SU-DHL-6 (cell line): ENCODE data around the gene STK11.
A peak's percentile ranks its signal among the peaks of the same experiment; 100 is the strongest.

Experiments used
- H2AFZ ChIP-seq: fragments of 200-600 bp; sonication (generic); 2 replicates; pipeline ENCODE4 v1.6.1; 2014; ENCODE audit warnings: low read depth, mild to moderate bottlenecking, moderate library complexity, mixed read lengths, antibody characterized with exemption, low read length; ENCODE audit not compliant: severe bottlenecking
- H3F3A ChIP-seq: fragments of 200-600 bp; shearing (Covaris generic); 2 replicates; pipeline ENCODE4 v1.6.0; 2016; ENCODE audit warnings: antibody characterized with exemption, mild to moderate bottlenecking; ENCODE audit not compliant: insufficient read depth
- H3K27ac ChIP-seq: fragments of 200-600 bp; sonication (generic); 2 replicates; pipeline ENCODE4 v1.5.1; 2016; ENCODE audit warnings: low read depth, mild to moderate bottlenecking, low read length, moderate library complexity, mixed read lengths
- H3K27me3 ChIP-seq: fragments of 200-600 bp; sonication (generic), shearing (Covaris generic); 2 replicates; pipeline ENCODE4 v1.6.0; 2014; ENCODE audit warnings: mild to moderate bottlenecking, low read length
- H3K36me3 ChIP-seq: fragments of 200-600 bp; sonication (generic); 2 replicates; pipeline ENCODE4 v1.6.1; 2014; ENCODE audit warnings: mild to moderate bottlenecking, low read length, mixed read lengths
- H3K4me2 ChIP-seq: fragments of 300-600, 200-600 bp; shearing (Covaris generic), sonication (generic); 2 replicates; pipeline ENCODE4 v1.6.0; 2014; ENCODE audit warnings: low read length, low read depth, mild to moderate bottlenecking; ENCODE audit not compliant: poor library complexity, severe bottlenecking
- H3K4me3 ChIP-seq: fragments of 200-600 bp; sonication (generic); 2 replicates; pipeline ENCODE4 v1.5.1; 2014; ENCODE audit warnings: antibody characterized with exemption, low read length, mild to moderate bottlenecking, mixed read lengths; ENCODE audit not compliant: insufficient read depth, poor library complexity, severe bottlenecking
- H3K79me2 ChIP-seq: fragments of 200-600 bp; sonication (generic); 2 replicates; pipeline ENCODE4 v1.6.1; 2014; ENCODE audit warnings: mild to moderate bottlenecking, low read length, moderate library complexity; ENCODE audit not compliant: insufficient read depth
- H3K9ac ChIP-seq: fragments of 200-600 bp; sonication (generic); 2 replicates; pipeline ENCODE4 v1.7.0; 2014; ENCODE audit warnings: mild to moderate bottlenecking, low read length
- H3K9me2 ChIP-seq: fragments of 200-600 bp; sonication (generic); replicated peaks from 2 replicates; pipeline ENCODE4 v1.6.1; 2014; ENCODE audit warnings: low read length; ENCODE audit not compliant: insufficient read depth
- H3K9me3 ChIP-seq: fragments of 200-600 bp; sonication (generic); 2 replicates; pipeline ENCODE4 v1.6.1; 2014; ENCODE audit warnings: low read length, mixed read lengths; ENCODE audit not compliant: insufficient read depth
- H4K20me1 ChIP-seq: fragments of 200-600 bp; sonication (generic); 2 replicates; pipeline ENCODE4 v1.6.1; 2014; ENCODE audit warnings: low read depth, mild to moderate bottlenecking, antibody characterized with exemption, low read length, moderate library complexity, mixed read lengths
- EZH2phosphoT487 ChIP-seq: fragments of 200-600 bp; sonication (generic), shearing (Covaris generic); conservative IDR thresholded peaks from 2 replicates; pipeline ENCODE4 v1.6.1; 2018; ENCODE audit warnings: mild to moderate bottlenecking, antibody characterized with exemption, low read length, moderate library complexity, mixed read lengths
- TF ChIP-seq, protein P1 (sequence below): fragments of 200-600 bp; sonication (generic); IDR thresholded peaks from one replicate; pipeline ENCODE4 v1.5.1; 2017; ENCODE audit warnings: antibody characterized with exemption, mild to moderate bottlenecking, low read length, moderate library complexity; ENCODE audit not compliant: insufficient read depth, poor library complexity, severe bottlenecking

Gene STK11

DNA sequence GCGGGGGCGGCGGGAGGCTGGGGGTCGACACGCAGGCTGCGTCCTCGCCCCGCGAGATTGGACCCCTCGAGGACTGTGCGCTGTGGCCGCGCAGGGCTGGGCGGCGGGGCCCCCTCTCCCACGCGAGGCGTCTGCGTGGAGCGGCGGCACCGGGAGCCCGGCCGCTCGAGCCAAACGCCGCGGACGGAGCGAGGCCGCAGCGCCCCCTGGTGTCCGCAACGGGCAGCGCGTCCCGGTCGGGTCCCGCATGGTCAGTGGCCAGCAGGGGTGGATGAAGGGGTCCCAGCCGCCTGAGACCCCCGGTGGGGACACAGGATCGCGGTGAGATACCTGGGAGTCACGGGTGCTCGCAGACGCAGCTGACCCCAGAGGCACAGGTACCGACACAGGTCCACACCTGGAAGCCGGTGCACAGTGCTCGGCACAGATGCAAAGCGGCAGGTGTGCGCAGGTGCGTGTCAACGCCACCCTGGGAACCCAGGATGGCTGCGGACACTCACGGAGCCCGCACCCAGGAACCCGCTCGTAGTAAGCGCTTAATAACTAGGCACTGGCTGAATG is 61.4 kb downstream of the STK11 start:
- Histone ChIP-seq H3K27ac (peak overlapping the region; percentile 86), H2AFZ (no peak overlapping the region)
- TF ChIP-seq, protein P1, sequence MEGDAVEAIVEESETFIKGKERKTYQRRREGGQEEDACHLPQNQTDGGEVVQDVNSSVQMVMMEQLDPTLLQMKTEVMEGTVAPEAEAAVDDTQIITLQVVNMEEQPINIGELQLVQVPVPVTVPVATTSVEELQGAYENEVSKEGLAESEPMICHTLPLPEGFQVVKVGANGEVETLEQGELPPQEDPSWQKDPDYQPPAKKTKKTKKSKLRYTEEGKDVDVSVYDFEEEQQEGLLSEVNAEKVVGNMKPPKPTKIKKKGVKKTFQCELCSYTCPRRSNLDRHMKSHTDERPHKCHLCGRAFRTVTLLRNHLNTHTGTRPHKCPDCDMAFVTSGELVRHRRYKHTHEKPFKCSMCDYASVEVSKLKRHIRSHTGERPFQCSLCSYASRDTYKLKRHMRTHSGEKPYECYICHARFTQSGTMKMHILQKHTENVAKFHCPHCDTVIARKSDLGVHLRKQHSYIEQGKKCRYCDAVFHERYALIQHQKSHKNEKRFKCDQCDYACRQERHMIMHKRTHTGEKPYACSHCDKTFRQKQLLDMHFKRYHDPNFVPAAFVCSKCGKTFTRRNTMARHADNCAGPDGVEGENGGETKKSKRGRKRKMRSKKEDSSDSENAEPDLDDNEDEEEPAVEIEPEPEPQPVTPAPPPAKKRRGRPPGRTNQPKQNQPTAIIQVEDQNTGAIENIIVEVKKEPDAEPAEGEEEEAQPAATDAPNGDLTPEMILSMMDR: peak; percentile 96
- no peak for TF ChIP-seq EZH2phosphoT487

DNA sequence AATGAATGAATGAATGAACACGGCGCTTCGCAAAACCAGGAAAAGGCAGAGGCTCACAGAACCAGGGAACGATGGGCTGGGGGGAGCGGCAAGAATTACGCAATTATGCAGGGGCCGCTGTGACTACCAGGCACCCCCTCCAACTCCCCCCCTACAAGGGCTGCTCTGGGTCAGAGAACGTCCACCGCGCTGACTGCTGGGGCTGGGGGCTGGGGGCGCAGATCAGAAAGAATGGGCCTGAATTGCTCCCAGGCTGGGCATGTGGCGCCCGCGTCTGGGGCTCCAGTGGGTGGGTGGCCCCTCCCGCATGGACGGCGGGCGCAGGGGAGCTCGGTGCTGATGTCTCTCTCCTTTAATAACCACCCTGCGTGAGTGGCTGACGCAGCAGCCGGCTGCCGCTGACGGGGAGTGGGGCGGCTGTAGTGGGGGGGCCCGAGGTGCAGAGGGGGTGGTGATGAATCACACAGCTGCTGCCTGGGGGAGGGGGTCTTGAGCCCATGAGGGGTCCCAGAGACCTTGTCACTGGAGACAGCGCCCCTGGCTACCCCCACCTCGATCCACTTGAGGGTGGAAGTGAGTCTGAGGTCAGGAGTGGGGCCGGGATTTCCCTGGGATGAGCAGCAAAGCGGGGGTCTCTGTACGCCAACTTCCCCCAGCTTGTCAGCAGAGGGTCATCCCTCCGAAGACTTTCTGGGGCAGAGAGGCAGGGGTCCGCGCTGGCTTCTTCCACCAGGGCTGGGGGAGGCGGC is 62.1 kb downstream of the STK11 start:
- Histone ChIP-seq H3K27ac (no peak overlapping the region), H3F3A (peaks cover 62% of the 10 kb centered on the region)

More for the DNA sequence above, 61.4 kb downstream of the STK11 start:
- Histone ChIP-seq H3K9me2 (no peaks in the 10 kb centered on the region), H3K9me3 (no peaks in the 10 kb centered on the region), H3K4me3 (peak overlapping the region; percentile 41), H3F3A (peaks cover 60% of the 10 kb centered on the region), H3K79me2 (peaks cover 21% of the 10 kb centered on the region), H4K20me1 (no peaks in the 10 kb centered on the region; the same call in 1 of the 2 replicates), H3K36me3 (no peaks in the 10 kb centered on the region; the same call in 1 of the 2 replicates), H3K9ac (peak overlapping the region; percentile 46; the same call in 1 of the 2 replicates), H3K27me3 (no peaks in the 10 kb centered on the region), H3K4me2 (peak overlapping the region; percentile 62)

DNA sequence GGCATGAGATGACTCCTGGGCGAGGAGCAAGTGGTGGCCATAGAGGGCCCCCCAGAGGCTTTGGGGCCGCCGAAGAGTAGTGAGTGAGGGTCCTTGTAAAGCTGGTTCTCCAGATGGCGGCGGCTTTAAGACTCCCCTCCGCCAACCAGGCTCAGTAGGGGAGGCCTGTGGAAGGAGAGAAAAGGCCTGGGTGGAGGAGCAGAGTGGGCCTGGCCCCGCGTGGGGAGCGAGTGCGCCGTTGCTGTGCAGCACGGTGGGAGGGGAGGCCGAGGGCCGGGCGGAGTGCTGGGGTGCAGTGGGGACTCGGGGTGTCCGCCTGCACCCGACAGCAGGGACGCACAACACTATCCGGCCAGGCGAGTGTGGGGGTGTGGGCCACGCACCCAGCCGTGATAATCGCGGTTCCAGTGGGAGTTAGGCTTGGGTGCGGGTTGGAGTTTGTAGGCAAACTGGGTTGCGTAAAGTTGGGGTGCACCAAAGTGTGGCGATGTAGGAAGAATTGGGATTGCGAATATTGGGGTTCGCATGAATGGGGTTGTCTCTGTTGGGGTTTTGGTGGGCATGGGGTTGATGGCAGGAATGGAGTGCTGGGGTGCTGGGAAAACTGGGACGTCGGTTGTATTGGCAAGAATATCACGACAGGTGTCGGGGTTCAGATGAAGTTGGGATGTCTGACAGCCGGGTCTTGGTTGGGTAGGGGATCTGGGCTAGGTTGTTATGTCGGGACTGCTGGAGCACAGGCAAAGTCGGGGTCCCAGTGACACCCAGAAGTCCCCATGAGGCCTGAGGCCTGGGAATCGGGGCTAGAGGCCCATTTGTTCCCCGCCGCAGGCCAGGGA is 62.9 kb downstream of the STK11 start:
- no peak overlapping the region for H3K9ac ChIP-seq
- no peaks in the 10 kb centered on the region for H3K9me3 ChIP-seq
- H3K27ac ChIP-seq: no peak overlapping the region
- H4K20me1 ChIP-seq: no peaks in the 10 kb centered on the region; the same call in 1 of the 2 replicates
- H3K79me2 ChIP-seq: peaks cover 21% of the 10 kb centered on the region
- peaks cover 62% of the 10 kb centered on the region for H3F3A ChIP-seq
- TF ChIP-seq EZH2phosphoT487: no peak
- TF ChIP-seq, protein P1: no peak
- H2AFZ ChIP-seq: no peak overlapping the region
- no peaks in the 10 kb centered on the region for H3K9me2 ChIP-seq
- H3K36me3 ChIP-seq: peaks cover 6% of the 10 kb centered on the region
- H3K27me3 ChIP-seq: no peaks in the 10 kb centered on the region
- peak overlapping the region; percentile 41 for H3K4me2 ChIP-seq
- no peak overlapping the region for H3K4me3 ChIP-seq

More for the DNA sequence above, 62.1 kb downstream of the STK11 start:
- Histone ChIP-seq H3K9me3 (no peaks in the 10 kb centered on the region), H3K4me2 (peak overlapping the region; percentile 62), H3K9me2 (no peaks in the 10 kb centered on the region), H2AFZ (no peak overlapping the region), H3K4me3 (no peak overlapping the region), H3K27me3 (no peaks in the 10 kb centered on the region), H3K79me2 (peaks cover 21% of the 10 kb centered on the region), H3K9ac (peak overlapping the region; percentile 46; the same call in 1 of the 2 replicates), H3K36me3 (peaks cover 4% of the 10 kb centered on the region), H4K20me1 (no peaks in the 10 kb centered on the region; the same call in 1 of the 2 replicates)
- TF ChIP-seq, protein P1: no peak
- TF ChIP-seq EZH2phosphoT487: no peak
